Measurements from ENCODE around the gene PTPRN2. TPM values are rescaled to one million over a fixed set of nuclear protein-coding genes. Genes with fewer than 3 reads are reported as not detected.

The PTPRN2 gene
- total RNA-seq, 1 experiment from 2014 or later = 0.11 TPM

GRCh38 chr7:158538156-158538946 lies 49.3 kb downstream of the PTPRN2 start:
- H3K4me1 ChIP-seq (ENCODE audit: insufficient read depth, low read length, poor library complexity, severe bottlenecking) = no peaks in the 10 kb centered on the region
- POLR2A ChIA-PET (ENCODE audit: low non-redundant PET) = no interaction called here
- intact Hi-C loops (cut with micrococcal nuclease; ENCODE audit: unreplicated experiment) = no loop called here
- no peak overlapping the region for H3K27ac ChIP-seq (ENCODE audit: low read depth, low read length, poor library complexity, severe bottlenecking)
- no peaks in the 10 kb centered on the region for H3K36me3 ChIP-seq (ENCODE audit: insufficient read depth, low read length, poor library complexity, severe bottlenecking)
- no peak for DNase-seq (ENCODE audit: low spot score)
- peaks cover 4% of the 10 kb centered on the region for H3K9me3 ChIP-seq (ENCODE audit: low read depth, low read length, poor library complexity, severe bottlenecking)
- no peaks in the 10 kb centered on the region for H3K27me3 ChIP-seq (replicated peaks; ENCODE audit: insufficient read depth, low read depth, low read length, poor library complexity)
- TF ChIP-seq EZH2 (IDR thresholded peaks at IDR 0.05; ENCODE audit: borderline replicate concordance, low read depth, low read length, poor library complexity, severe bottlenecking) = no peak
- TF ChIP-seq CTCF (conservative IDR thresholded peaks at IDR 0.05; ENCODE audit: low read depth, low read length) = no peak
- no TSS peak for BruUV-seq (replicated peaks)
- H3K4me3 ChIP-seq (ENCODE audit: low read depth, low read length, poor library complexity, severe bottlenecking) = no peak overlapping the region
- CTCF ChIA-PET = no interaction called here

GRCh38 chr7:158537516-158537882 lies 50.1 kb downstream of the PTPRN2 start:
- no peak overlapping the region for H3K4me3 ChIP-seq (ENCODE audit: low read depth, low read length, poor library complexity, severe bottlenecking)
- CTCF ChIA-PET = interaction anchor here (0.7 kb wide), 1 partner anchor 983 kb away, joined by 3 read pairs; no protein-coding TSS in a partner anchor
- no TSS peak for BruUV-seq (replicated peaks)

GRCh38 chr7:158536871-158537515 lies 50.6 kb downstream of the PTPRN2 start:
- Histone ChIP-seq H3K4me1 (ENCODE audit: insufficient read depth, low read length, poor library complexity, severe bottlenecking) (no peaks in the 10 kb centered on the region), H3K27ac (ENCODE audit: low read depth, low read length, poor library complexity, severe bottlenecking) (no peak overlapping the region), H3K36me3 (ENCODE audit: insufficient read depth, low read length, poor library complexity, severe bottlenecking) (no peaks in the 10 kb centered on the region), H3K4me3 (ENCODE audit: low read depth, low read length, poor library complexity, severe bottlenecking) (no peak overlapping the region), H3K9me3 (ENCODE audit: low read depth, low read length, poor library complexity, severe bottlenecking) (peaks cover 4% of the 10 kb centered on the region), H3K27me3 (replicated peaks; ENCODE audit: insufficient read depth, low read depth, low read length, poor library complexity) (no peaks in the 10 kb centered on the region)
- CTCF ChIA-PET = interaction anchor here (0.7 kb wide), 1 partner anchor 982 kb away, joined by 3 read pairs; no protein-coding TSS in a partner anchor
- BruUV-seq (replicated peaks) = no TSS peak
- no peak for DNase-seq (ENCODE audit: low spot score)
- POLR2A ChIA-PET (ENCODE audit: low non-redundant PET) = no interaction called here
- TF ChIP-seq CTCF (conservative IDR thresholded peaks at IDR 0.05; ENCODE audit: low read depth, low read length) (no peak), EZH2 (IDR thresholded peaks at IDR 0.05; ENCODE audit: borderline replicate concordance, low read depth, low read length, poor library complexity, severe bottlenecking) (no peak)
- intact Hi-C loops (cut with micrococcal nuclease; ENCODE audit: unreplicated experiment) = no loop called here

More at GRCh38 chr7:158537516-158537882, 50.1 kb downstream of the PTPRN2 start:
- no peak for DNase-seq (ENCODE audit: low spot score)
- peaks cover 4% of the 10 kb centered on the region for H3K9me3 ChIP-seq (ENCODE audit: low read depth, low read length, poor library complexity, severe bottlenecking)
- POLR2A ChIA-PET (ENCODE audit: low non-redundant PET) = no interaction called here
- H3K27me3 ChIP-seq (replicated peaks; ENCODE audit: insufficient read depth, low read depth, low read length, poor library complexity) = no peaks in the 10 kb centered on the region
- H3K36me3 ChIP-seq (ENCODE audit: insufficient read depth, low read length, poor library complexity, severe bottlenecking) = no peaks in the 10 kb centered on the region
- TF ChIP-seq EZH2 (IDR thresholded peaks at IDR 0.05; ENCODE audit: borderline replicate concordance, low read depth, low read length, poor library complexity, severe bottlenecking) = no peak
- no peak for TF ChIP-seq CTCF (conservative IDR thresholded peaks at IDR 0.05; ENCODE audit: low read depth, low read length)
- intact Hi-C loops (cut with micrococcal nuclease; ENCODE audit: unreplicated experiment) = no loop called here
- H3K27ac ChIP-seq (ENCODE audit: low read depth, low read length, poor library complexity, severe bottlenecking) = no peak overlapping the region
- H3K4me1 ChIP-seq (ENCODE audit: insufficient read depth, low read length, poor library complexity, severe bottlenecking) = no peaks in the 10 kb centered on the region

Data from A673 (cell line).